HG02588 (cell line): ENCODE data around the gene SRC.
A peak's percentile ranks its signal among the peaks of the same experiment; 100 is the strongest.
"Not testable (repeated sequence)": the region's sequence is repeated elsewhere in the genome, so short reads cannot be mapped to it uniquely, and the experiment has no call there.

Experiments
- ATAC-seq: cut with Tn5 transposase; IDR thresholded peaks from one replicate; pipeline ENCODE4 v1.9.1; 2021; ENCODE audit warnings: mild to moderate bottlenecking, moderate library complexity; ENCODE audit not compliant: unreplicated experiment

The SRC gene

DNA sequence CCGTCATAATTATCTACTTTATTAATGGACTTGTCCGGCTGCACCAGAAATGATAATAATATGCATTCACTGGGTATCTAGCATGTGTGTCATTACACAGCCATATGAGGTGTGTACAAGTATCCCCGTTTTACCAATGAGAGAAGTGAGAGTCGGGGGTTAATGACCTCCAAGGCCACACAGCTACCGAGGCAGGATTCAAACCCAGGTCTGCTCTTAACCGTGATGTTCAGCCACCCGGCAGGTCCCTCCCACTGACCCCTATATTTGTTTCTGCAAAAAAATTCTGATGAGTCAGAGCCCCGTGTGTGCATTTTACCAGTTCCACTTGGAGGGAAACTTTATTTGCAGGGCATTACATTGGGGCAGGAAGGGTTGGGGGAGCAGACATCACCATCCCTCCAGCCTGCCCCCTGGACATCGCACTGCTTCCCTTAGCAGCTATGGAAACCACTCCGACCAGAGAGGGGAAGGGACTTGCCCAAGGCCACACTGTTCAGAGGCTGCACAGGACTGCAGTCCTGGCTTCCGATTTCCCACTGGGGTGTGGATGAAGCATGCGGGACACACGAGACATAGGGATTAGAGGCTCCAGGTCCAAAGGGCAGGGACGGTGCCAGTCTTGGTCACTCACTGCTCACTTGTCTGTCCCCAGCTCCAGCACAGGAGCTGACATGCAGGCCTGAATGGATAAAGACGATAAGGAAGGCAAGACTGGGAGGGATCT is 10.1 kb upstream of the SRC start:
- no peak for ATAC-seq

- ATAC-seq: peak; percentile 74
Observed at GRCh38 chr20:37336369-37337207, 9.4 kb upstream of the SRC start.

- ATAC-seq: no peak
Observed at GRCh38 chr20:37337208-37337991, 8.5 kb upstream of the SRC start.

DNA sequence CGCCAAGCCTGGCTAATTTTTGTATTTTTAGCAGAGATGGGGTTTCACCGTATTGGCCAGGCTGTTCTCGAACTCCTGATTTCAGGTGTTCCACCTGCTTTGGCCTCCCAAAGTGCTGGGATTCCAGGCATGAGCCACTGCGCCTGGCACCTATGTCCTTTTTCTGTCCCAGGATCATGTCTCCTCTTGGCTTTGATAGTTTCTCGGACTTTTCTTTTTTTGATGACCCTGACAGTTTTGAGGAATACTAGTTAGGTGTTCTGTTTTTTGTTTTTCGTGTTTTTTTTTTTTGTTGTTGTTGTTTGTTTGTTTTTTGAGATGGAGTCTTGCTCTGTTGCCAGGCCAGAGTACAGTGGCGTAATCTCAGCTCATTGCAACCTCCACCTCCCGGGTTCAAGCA is 7.6 kb upstream of the SRC start:
- ATAC-seq: not testable (repeated sequence)

DNA sequence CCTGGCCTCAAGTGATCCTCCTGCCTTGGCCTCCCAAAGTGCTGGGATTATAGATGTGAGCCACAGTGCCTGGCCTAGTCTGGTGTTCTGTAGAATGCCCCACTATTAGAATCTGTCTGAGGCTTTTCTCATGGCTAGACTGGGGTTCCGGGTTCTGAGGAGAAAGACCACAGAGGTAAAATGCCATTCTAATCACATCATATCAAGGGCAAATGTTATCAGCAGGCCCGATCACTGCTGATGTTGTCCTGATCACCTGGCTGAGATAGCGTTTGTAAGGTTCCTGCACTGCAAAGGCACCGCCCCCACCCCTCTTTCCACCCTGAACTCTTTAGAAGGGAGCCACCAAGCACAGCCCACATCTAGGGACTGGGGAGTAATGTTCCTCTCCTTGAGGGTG is 6.7 kb upstream of the SRC start:
- ATAC-seq: no peak

DNA sequence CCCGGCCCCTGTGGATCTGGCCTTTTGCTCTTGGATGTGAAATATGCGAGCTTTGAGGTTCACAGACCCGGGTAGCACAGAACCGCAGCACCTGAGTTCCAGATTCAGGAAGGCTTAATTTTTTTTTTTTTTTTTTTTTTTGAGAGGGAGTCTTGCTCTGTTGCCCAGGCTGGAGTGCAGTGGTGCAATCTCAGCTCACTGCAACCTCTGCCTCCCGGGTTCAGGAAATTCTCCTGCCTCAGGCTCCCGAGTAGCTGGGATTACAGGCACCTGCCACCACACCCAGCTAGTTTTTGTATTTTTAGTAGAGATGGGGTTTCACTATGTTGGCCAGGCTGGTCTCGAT is 6.2 kb upstream of the SRC start:
- ATAC-seq: not testable (repeated sequence)

DNA sequence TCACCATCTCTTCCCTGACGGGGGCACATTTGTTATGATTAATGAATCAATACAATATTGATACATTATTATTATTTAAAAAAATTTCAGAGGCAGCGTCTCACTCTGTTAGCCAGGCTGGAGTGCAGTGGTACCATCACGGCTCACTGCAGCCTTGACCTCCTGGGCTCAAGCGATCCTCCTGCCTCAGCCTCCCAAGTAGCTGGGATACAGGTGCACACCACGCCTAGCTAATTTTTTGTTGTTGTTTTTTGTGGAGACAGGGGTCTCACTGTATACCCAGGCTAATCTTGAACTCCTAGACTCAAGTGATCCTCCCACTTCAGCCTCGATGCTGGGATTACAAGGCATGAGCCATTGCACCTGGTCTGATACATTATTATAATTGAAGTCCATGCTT is 4.9 kb upstream of the SRC start:
- ATAC-seq: no peak

DNA sequence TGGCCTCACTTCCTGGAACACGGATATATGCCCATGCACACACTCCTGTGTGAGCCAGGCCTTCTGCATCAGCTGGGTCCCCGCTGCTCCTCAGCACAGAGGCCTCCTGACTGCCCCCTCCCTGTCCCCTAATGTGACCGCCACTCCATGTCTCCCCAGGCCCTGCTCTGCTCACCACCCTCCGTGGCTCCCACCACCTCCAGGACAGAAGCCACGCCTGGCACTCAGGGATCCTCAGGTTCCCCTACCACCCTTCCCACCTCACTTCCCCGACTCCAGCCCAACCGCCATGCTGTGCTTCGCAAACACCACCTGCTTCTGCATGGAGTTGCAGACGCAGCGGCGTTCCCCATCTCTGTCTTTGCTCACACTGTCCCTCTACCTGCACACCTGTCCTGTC is 4.3 kb upstream of the SRC start:
- ATAC-seq: no peak

GRCh38 chr20:37342231-37343177 is 3.4 kb upstream of the SRC start:
- ATAC-seq: no peak

DNA sequence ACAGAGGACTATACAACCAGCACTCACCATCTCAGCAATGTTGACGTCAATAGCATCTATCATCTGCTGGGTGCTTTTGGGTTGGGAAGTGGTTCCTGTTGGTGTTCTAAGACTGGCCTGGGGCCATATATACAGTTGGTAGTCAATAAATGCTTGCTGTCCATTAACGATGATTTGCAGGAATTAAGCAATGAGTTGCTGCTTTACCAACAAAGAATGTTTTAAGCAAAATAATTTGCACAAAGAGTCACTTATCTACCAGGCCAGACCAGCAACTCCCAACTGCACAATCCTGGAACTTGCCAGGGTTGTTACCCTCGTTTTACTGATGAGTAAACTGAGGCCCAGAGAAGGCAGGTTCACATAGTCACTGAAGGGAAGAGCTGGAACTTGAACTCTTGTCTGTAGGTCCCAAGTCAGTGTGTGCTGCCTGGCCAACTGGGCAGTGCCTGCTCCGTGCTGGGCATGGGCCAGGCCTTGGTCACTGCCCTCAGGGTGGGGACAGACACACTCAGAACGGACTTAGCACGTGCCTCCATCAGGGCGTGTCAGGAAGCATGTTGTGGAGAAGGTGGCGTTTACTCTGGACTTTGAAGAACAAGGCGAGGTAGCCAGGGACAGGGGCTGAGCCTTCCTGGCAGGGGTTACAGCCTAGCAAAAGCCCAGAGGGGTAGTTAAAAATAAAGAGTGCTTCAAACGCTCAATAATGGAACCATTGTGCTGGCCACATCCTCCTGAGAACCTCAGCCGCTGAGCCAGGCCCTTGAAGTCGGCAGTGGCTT is 2.5 kb upstream of the SRC start:
- ATAC-seq: no peak

DNA sequence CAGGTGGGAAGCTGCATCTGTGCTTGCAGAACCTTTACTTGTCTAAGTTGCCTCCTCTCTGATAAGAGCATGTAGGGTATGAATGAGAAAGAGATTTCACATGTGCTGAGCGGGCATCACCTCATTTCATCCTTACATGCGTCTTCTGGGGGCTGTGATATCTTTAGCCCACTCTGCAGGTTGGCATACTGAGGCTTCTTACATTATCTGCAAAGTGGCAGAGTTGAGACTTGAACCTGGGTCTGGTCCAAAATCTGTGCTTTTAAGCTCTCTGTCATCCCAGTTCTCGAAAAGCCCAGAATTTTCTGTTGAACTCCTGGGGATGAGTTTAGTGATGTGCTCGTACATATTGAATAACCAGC is 2.0 kb upstream of the SRC start:
- no peak for ATAC-seq

- no peak for ATAC-seq
Observed at GRCh38 chr20:37344506-37345338, 1.2 kb upstream of the SRC start.

DNA sequence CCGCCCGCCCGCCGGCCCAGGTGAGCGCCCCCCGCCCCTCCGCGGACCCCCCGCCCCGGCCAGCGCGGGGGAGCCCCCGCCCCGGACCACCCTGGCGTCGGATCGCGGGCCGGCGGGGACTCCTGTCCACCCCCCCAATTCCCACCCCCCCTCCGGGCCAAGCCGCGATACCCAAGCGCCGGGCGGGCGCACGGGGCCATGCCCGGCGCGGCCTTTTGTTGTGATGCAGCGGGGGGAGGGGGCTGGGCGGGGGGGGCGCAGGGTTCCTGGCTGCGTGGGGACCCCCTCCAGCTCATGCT is 245 bp downstream of the SRC start:
- ATAC-seq: no peak

GRCh38 chr20:37346535-37347346 is 801 bp downstream of the SRC start:
- no peak for ATAC-seq

- no peak for ATAC-seq
Observed at GRCh38 chr20:37347347-37347823, 1.4 kb downstream of the SRC start.

DNA sequence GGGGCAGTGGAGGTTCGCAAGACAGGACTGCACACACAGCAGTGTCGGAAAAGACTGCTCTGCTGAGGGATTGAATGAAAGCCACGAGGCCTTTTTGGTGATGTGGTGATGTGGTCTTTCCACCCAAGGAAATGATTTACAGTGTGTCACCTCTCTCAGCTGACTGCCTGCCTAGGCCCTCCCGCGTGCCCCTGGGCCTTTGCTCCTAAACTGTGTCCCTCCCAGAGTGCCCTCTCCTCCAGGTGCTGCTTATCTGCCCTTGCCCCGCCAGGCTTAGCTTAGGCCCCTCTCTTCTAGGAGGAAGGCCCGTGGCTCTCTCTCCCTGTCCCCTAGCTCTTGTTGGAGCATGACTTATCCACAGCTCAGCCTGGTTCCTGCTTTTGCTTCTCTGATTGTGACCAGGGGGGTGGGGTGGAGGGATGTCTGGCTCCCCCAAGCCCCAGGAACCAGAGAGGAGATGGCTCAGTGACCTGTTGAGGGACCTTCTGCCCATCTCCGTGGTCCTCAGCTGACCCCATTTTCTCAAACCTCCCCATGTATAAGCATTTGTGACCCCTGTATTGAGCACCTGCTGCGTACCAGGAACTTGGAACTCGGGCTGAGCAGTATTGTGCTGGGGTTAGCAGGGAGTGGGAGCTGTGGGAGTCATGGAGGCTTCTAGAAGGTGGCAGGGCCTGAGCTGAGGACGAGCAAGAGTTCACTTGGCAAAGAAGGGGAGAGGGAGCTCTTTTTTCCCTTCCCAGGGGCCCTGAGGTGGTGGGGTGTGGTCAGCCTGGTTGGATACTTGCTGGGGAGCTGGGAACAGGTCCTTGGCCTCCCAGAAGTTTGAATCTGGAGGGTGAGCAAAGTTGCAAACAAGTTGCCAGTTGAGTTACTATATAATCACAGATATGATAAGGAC is 2.2 kb downstream of the SRC start:
- no peak for ATAC-seq

DNA sequence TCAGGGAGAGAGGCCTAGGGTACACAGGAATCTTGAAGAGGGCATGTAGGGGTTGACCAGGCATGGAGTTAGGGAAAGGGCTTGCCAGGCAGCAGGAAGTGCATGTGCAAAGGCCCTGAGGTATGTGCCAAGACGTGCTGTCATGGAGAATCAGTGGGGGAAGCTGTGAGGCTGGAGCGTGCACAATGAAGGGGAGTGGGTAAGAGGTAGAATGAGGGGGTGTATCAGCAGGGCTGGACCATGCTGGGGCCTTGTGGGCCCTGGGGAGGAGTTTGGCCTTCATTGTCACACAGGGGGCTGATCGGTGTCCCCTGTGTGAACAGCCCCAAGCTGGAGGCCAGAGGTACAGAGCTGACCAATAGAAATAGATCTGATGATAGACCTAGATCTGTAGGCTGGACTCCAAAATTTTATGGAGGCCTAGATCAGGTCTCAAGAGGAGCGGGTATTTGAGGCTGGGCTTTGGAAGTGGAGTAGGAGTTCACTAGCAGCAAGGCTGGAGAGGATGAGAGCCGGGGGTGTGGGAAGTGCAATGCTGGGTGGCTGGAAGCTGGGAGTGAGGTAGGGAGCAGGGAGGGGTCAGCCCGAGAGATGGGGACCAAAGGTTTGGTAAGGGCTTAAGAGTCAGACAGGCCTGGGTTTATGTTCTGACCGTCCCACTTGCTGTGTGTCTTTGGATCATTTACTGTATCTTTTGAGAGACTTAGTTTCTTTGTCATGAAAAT is 3.0 kb downstream of the SRC start:
- no peak for ATAC-seq
